ENCODE results near the gene MYB.

MYB gene

DNA sequence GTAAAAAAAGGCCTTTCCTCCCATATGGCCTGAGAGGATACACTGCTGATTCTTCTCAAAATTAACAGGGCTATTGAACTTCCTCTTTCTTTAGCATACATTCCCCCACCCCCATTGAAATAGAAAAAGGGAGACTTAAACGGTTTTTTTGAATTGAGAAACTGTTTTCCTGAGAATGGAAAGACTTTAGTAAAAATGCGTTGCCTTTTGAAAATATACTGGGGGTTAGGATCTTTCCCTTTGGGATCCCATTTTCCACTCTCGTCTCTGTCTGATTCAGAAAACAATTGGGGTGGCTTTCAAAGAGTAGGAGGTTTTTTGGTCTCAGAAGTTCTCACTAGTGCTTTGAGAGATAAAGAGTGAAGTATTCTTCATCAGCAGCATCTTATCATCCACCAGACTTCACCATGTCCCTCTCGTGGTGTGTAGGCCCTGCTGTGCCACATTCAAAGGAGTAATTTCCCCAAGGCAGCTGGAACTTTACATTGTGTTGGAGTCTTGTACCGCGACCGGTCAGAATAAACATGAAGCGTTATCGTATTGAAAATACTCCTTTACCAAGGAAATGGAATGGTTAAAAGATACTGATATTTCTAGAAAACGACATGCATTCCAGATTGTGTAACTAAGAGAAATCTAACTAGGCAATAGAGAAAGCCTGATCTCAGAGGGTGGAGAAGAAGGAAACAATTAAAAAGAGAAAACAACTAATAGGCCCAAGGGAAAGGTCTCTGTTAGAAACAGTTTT, 10.6 kb downstream of the MYB start:
- DNase-seq, result no peak

DNA sequence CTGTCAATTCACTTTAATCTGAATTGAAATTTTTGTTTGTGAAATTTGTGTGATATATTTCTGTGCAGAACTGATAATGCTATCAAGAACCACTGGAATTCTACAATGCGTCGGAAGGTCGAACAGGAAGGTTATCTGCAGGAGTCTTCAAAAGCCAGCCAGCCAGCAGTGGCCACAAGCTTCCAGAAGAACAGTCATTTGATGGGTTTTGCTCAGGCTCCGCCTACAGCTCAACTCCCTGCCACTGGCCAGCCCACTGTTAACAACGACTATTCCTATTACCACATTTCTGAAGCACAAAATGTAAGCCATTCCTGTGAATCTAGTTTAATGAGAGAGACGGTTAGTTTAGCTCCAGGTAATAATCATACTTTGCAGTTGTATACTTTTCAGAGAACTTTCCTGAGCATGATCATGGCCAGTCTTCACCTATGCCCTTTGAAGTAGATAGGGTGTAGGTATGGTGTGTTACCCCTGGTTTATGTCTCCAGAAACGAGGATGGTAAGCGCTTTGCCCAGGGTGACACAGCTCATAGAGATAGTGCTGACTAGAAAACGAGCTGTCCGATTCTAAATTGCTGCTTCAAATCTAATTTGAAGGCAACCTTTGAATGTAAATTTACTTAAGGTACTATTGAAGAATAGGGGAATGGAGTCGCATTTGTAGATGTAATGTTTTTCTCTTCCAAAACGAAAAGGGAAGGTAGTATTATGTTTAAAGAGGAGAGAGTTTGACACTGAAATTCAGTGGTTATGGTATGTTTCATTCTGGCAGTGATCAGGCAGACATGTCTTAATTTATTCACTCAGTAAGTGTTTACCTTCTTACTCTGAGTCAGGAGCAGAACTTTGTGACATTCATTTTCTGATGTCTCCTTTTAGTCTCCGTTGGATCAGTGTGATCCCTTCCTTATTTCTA, 11.4 kb downstream of the MYB start:
- DNase-seq, result no peak

DNA sequence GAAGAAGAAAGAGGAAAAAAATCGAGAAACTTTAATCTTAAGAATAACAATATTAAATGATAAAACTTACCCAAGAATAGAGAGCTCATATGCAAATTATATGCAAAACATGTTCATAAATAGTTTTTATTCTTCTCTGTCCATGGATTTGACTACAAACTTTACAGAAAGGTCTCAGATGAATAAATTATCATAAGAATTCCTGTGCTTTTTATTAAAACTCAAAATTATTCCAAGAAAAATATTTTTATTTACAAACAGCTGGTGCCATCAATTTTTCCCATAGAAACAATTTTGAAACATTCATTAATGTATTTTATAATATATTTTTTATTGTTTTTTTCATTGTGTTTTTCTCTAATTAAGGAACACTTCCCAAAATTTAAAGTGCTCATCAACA, 12.1 kb downstream of the MYB start:
- no peak for DNase-seq

DNA sequence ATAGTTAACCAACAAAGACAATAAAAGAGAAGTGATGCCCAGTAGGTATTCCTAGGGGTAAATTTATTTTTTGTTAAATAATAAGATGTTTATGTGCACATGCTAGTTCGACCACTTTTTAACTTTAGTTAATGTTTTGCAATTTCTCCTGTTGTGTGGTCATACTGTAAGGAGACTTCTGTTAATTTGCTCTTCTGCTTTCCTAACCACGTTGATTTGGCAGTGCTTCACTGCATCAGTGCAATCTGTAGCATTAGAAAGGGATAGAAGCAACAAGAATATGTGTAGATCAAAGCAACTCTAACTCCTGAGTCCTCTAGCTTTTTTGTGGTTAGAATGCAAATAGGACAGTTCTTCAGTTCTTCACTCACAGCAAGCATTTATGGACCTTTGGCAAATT, 13.9 kb downstream of the MYB start:
- no peak for DNase-seq

DNA sequence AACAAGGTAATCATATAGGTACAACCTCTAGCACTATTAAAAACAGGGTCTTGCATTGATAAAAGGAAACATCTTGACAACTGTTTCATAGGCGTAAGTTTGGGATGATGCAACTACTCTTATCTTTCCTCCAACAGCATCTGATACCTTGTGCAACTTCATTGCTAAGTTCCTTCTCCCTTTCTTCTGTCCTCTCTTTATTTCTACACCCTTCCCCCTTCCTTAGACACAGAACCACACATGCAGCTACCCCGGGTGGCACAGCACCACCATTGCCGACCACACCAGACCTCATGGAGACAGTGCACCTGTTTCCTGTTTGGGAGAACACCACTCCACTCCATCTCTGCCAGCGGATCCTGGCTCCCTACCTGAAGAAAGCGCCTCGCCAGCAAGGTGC, 14.4 kb downstream of the MYB start:
- DNase-seq, result no peak

DNA sequence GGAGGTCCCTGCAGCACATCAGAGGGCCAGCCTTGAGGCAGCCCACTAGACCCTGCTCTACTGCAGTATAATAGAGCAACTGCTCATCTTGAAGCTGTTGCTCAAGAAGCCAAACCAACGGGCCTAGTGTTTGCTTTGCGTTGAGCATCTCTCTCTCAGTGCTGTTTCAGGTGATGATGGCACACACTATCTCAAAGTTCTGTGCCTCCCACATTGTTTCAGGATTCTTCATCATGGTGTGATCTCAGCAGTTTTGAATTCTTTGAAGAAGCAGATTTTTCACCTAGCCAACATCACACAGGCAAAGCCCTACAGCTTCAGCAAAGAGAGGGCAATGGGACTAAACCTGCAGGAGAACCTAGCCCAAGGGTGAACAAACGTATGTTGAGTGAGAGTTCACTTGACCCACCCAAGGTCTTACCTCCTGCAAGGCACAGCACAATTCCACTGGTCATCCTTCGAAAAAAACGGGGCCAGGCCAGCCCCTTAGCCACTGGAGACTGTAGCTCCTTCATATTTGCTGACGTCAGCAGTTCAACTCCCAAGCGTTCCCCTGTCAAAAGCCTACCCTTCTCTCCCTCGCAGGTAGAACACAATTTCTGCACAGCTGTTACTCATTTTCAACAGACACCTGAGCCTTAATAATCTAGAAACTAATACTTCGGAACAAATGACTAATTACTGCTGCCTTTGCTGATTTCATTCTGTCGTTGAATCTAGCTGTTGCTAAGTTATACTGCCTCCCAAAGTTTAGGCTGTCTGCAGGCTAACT, 15.8 kb downstream of the MYB start:
- no peak for DNase-seq

DNA sequence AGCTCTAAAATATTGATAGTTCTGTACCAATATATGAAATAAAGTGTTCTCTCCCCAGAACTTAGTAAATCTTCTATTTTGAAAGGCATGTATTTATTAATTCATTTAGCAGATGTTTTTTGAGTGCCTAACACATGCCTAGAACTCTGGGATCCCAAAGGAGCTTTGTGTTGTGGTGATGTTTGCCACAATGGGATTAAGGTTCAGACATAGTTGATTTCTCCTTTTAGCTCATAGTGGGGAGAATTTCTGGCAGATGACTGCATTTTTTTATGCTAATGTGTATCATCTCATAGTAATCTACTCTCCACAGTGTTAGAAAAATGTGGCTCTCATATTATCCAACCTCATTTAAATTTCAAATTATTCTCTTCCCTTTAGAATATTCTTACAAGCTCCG, 21.7 kb downstream of the MYB start:
- DNase-seq, result no peak

DNA sequence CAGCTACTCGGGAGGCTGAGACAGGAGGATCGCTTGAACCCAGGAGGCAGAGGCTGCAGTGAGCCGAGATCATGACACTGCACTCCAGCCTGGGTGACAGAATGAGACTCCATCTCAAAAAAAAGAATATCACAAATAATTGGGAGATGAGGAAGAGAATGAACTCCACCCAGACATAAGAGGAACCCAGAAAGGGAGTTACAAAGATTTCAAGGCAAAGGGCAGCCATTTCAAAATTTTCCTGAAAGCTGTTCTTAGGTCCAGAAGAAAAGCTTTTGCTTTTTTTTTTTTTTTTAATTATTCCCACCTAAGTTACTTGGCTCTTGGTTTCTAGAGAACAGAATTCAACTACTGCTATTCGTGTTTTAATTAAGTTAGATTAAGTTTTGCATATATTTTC, 23.8 kb downstream of the MYB start:
- no peak for DNase-seq

DNA sequence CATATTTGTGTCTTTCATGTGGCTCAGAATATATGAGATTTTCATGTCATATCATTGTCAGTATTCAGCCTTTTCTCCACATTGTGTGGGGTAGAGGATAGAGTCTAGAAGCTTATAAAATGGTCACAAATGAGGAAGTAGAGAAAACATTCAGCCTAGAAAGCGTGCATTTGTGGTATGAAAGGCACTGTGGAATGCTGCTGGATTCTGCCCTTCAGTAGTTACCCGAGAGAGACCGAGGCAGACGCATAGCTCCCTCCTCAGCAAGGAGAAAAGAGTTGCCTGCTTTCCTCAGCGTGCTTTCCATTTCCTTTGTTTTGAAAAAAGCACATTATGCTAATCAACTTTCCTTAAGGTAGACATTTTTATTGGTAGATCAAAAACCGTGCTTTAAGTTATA, 28.7 kb downstream of the MYB start:
- peak; percentile 20 for DNase-seq

DNA sequence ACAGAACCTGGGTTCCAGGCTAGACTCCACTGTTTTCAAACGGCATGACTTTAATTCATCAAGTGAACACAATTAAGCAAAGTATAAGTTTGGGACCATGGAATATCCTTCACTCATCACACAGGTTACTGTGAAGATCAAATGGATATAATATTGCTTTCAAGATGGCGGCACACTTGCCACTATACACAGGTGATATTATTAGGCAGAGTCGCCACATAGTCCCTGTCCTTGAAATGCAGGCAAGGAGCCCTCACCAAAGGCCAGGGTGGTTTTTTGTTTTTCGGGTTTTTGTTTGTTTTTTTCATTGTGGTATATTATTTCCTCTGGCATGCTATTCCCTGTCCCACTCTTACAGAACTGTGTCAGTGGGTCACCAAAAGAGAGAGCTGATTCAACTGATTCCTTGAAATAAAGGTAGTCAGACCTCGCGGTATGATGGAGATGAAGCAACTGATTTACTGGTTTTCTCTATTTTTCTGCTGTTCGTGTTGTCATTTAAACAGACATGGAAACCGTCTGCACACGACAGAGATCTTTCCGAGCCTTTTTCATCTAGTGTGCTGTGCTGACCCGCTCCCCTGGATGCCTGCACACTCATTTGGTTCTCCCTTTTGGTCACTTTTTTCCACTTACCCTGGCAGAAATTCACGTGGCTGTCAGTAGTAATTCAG, 29.7 kb downstream of the MYB start:
- DNase-seq, result no peak

DNA sequence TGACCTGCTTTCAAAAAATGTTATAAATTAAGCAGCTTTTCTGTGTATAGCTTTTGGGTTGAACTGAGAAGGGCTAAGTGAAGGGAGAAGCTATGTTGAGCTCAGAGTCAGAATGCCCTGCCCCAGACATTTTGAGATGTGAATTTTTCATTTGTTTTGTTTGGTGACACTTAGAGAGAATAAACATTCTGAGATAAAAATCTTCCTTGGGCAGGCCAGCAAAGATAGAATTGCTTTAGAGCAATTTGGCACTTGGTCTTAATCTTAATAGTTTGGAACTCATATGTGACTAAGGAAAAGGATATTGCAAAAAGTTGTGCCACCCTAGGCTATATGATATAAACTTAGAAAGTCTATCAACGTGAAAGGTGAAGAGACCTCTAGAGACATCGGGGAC, 30.2 kb downstream of the MYB start:
- DNase-seq, result no peak

DNA sequence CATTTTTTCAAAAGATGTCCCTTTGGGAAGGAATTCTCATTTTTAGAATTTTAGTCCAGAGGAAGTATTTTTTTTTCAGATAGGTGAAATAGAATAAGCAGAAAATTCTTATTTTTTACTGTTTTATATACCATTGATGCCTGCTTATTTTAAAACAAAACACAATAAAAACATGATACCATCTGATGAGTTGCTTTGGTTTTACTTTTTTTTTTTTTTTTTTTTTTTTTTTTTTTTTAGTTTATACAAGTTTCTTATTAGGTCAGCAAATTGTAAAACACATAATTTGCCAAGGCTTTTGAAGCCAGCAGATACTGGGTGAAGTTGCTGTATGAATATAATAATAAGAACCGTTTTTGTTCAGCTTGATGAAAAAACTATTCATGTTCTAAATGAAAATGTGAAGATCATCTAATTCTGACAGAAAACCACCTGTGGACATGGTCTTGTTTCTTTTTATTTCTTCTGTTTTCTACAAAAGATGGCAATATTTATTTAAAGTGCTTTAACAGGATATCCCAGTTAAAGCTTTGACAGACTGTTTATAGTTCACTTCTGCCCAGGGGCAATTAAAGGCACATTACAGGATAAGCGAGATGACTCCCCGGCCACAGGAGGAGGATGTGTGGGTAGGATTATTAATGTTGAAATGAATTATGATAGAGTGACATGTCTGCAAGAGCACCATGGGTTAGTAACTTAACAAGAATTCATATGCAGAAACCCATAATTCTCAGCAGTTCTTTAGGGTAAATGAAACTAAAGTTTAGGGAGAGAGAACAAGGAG, 31.1 kb downstream of the MYB start:
- DNase-seq, result no peak

DNA sequence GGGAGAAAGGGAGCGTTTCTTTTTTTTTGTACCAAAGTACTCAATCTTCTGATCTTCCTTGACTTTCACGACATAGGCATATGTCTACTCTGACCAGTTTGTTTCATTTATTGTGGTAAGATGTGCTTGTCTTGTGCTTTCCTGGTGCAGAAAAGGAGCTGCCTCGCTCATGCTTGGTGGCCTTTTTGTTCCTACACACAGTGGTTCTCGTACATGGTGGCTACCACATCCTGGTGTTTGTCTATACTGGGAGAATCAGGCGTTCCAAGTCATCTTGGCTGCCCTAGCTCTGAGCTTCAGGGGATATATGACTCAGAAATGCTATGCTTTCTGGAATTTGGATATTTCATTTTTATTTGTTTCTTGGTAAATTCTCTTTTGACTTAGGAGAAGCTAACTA, 31.8 kb downstream of the MYB start:
- no peak for DNase-seq

DNA sequence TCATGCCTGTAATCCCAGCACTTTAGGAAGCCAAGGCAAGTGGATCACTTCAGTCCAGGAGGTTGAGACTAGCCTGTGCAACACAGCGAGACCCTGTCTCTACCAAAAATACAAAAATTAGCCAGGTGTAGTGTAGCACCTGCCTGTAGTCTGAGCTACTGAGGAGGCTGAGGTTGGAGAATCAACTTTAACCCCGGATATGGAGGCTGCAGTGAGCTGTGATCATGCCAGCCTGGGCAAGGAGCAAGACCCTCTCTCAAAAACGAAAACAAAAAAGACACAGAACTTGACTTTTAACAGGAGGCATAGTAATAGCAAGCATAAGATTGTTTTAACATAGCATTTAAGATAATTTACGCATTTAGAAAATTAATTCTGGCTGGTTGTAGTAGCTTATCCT, 32.5 kb downstream of the MYB start:
- DNase-seq, result no peak

DNA sequence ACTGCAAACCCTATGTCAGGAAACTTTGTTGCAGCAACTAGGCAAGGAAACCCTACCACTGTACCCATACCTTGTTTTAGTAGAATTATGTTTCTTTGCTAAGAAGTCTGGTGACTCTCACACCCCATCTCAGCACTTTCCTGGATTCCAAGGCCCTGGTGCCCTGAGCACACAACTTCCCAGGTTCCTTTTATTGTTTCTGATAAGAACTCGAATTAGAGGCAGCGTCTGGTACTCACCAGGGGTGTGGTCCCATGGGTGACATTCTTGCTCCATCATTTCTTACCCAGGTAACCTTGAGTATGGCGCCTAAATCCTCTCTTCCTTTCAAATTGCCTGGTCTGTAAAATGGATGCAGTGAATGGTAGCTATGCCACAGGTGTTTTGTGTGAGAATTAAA, 34.1 kb downstream of the MYB start:
- DNase-seq, result no peak

DNA sequence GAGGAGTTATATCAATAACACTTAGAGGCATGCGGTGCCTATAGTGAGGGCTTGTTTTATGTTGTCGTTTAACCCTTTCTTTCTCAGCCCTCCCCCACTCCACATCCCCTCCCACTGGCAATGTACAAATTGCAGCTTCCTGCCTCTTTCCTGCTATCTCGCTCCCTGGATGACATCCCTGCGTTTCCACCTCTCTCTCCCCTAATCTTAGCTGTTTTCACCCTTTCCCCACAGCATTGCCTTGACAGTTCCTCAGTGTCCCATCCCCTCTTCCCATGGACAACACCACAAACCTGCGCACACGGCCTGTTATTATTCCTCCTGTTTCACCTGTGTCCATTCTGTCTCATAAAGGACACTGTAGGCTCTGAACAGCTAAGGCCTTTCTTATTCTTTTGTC, 34.5 kb downstream of the MYB start:
- no peak for DNase-seq

DNA sequence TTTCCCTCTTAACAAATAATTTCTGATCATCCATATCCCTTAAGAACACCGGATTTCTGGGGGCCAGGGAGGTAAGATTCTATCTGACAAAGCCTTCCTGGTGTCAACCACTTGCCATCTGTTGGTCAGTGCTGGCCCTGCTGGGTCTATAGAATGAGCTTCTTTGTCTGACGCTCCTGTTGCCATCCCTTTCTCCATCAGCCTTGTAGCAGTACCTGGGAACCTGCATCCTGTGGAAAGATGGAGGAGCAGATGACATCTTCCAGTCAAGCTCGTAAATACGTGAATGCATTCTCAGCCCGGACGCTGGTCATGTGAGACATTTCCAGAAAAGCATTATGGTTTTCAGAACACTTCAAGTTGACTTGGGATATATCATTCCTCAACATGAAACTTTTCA, 36.6 kb downstream of the MYB start:
- no peak for DNase-seq

DNA sequence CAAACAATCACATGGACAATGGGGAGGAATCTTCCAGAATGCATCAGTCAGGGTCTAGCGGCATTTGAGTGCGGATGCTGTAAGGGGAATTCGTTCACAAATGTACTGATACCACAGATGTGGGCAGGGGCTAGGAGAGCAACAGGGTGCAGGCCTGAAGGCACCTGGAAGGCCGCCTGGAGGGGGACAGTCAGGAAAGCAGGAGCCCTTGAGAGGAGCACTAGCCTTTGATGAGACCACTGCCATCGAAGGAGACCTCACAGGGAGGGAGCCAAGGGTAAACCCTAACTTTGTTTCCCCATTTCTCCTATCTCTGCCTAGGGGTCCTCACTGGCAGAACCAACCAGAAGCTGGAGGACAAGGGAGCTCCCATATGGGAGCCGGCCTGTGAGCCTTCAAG, 38.2 kb downstream of the MYB start:
- no peak for DNase-seq

DNA sequence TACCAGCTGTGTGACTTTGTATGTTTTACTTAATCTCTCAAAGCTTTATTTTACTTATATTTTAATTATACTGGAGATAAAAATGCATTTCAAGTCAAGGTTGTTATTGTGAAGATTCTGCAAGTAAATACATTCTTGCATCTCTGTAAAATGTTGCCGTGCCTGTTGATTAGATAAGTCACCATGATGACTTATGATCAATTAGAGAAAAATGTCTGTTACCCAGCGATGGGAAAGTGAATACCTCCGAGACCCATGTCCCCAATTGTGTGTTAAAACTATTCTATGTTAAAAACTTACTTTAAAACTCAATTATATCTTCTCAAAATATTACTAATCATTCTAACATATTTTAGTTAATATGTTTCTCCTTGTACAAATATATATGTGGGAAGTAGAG, 39.9 kb downstream of the MYB start:
- DNase-seq, result no peak

DNA sequence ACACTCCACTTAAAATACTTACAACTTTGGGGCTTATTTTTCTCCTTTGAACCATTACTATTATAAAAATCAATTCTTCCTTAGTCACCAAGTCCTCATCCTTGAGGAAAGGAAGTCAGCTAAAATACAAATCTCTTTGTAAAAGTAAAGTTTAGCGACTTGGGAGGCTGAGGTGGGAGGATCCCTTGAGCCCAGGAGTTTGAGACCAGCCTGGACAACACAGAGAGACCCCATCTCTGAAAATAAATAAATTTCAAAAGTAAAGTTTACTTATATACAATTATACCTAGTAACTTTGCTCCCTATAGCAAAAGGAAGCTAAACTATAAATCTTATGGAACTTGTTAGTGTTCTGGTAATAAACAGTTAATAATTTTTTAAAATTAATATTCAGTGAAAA, 40.4 kb downstream of the MYB start:
- no peak for DNase-seq

DNA sequence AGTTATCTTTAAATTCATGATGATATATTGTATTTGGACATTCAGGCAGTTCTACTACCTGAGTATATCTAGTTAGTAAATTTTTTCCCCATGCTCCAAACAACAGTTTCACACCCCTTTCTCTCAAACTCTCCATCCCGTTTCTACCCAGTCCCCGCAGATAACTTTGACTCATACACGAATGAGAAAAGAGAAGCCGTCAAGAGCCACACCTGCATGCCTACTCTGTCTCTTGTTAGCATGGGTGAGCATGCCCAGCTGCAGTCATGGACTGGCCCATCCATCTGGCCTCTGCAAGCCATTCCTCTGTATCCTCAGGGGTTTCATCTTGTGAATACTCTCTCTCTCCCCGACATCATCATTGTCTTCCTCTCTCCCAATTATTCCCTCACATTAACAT, 41.5 kb downstream of the MYB start:
- no peak for DNase-seq

DNA sequence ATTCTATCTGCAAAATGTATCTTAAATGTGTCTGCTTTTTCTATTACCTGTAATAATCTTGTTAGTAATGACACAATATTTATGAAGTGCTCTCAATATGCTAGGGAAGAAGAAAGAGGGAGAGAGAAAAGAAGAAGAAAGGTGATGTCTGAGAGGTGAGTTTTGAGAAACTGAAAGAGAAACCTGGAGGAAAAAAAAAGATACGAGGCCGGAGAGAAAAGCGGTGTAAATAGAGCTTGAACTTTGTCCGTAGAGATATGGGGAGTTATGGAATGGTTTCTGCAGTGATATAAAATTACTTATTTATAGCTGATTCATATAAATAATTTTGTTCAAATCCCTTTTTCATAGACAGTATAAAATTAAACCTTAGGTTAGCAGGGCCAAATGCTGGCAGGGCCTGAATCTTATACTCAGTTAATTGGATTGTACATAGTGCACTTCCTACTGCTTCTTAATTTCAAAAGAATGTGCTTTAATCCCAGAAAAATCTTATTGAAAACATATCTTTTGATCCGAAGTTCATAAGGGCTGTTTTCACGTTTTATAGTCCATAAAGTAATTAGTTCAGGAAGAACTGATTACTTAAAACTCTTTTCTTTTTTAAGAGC, 43.0 kb downstream of the MYB start:
- DNase-seq, result no peak

All from CD4-positive, alpha-beta T cell treated with Interleukin-10 for 1 hour (primary cell).